GM21423 (cell line): Measurements from ENCODE around the gene NALCN.

Source experiments
- ATAC-seq: cut with Tn5 transposase; IDR thresholded peaks from one replicate; pipeline ENCODE4 v1.9.1; 2021; ENCODE audit warnings: mild to moderate bottlenecking, moderate library complexity; ENCODE audit not compliant: unreplicated experiment

NALCN gene

DNA sequence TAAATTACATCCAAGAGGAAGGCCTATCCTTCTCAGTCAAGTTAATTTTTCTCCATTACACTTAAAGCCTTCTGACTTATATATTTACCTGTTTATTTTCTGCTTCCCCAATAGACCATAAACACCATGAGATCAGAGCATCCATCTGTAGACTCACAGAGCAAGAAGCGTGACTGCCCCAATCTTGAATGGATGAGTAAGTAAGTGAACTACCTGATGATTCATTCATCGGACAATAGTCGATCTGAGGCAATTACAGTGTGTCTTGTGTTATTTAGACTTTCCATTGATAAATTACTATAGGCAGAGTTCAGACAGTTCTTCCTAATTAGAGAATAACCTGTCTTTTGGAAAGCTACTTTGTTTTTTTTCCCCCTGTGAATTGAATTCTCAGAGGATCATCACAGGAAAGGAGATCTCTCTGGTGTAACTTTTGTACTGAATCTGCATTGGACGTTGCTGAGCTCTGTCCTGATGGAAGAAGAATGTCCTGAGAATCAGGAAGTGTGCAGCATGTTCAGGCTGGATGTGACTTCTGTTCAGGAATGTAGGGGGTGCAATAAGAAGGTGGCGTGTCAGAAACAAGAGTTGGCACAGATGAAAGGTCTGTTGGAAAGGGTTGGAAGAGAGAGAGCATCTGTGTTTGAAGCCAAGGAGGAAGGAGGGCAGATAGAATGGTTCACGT, 367.0 kb downstream of the NALCN start:
- ATAC-seq = no peak

DNA sequence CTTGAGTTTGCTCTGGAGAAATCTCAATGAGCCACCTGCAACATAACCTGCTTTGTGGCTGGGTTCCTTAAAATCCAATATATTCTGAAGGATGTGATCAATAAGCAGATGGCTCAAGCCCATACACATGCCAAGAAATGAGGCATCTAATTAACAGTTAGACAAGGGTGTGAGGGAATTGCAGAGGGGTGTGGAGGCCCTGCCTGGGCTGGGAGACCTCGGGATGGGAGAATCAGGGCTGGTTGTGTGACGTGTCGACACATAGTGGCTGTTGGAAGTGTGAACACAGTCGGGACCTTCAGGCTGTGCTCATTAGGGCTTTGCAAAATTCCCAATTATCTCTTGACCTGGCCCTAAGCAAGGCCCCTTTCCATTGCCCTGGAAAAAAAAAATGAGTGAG, 379.8 kb downstream of the NALCN start:
- no peak for ATAC-seq

DNA sequence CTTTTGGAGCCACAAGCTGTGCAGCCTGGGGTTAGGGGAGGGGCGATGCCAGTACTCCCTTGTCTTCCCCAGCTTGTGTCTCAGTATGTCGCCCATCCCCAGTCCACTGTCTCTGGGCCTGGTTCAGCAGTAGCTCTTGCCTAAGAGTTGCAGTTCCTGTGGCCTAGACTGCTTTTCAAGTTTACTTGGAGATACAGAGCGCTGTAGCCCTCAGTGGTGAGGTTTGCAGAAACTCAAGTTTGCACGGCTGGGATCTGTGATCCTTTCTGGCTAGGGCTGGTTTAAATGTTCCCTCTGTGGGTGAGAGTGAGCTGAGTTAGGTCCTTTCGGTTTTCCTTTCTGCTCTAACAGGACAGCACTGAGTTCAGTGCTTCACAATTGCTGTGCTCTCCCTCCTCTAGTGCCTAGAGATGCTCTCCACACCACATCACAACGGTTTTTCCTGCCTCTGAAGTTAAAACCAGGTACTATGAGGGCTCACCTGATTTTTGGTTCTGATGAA, 381.1 kb downstream of the NALCN start:
- no peak for ATAC-seq

DNA sequence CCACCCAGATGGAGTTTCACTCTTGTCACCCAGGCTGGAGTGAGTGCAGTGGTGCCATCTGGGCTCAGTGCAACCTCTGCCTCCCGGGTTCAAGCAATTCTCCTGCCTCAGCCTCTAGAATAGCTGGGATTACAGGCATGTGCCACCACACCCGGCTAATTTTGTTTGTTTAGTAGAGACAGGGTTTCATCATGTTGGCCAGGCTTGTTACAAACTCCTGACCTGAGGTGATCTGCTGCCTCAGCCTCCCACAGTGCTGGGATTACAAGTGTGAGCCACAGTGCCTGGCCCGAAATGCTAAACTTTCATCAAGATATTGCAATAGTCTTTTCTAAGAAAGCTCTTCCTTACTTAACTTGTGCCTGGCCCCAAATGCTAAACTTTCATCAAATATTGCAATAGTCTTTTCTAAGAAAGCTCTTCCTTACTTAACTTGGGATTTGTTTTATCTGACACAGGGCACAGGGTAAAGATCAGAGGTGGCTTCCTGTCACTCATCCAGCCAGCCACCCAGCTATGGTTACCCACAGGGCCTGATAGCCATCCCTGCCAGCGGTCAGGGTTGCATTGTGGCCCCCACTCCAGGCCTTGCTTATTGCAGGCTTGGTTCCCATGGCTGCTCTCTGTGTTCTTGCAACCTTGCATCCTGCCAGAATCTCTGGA, 389.4 kb downstream of the NALCN start:
- ATAC-seq = no peak

DNA sequence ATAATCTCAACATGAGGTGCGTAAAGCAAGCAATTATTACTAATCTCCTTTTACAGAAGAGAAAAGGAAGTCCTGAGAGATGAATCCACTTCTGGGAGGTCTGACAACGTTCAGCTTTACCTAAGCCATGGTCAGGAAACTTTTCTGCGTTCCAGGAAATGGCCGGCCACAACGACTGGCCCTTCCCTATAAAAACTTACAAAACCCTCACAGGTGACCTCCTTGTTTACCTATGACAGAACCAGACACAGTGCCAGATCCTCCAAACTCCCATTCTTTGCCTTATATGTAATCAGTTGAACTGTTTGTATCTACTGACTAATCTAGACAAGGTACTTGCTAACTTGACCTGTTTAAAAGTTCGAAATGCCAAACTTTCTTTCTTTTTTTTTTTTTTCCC, 390.0 kb downstream of the NALCN start:
- ATAC-seq = no peak

DNA sequence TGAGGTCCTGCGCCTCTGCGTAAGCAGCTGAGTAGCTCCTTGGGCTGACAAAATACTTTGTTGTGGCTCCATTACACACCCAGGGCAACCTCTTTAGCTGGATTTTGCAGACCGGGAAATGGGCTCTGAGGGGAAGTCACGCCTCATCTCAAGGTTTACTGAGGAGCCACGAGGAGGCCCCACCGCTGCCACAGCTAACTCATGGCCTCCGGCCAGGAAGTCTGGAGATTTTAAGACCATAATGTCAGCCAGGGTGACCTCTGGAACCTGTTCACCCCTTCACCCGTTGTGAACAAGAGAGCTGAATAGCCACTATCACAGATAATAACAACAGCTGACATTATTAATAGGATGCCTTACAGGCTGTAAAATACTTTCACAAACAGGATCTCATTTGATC, 390.4 kb downstream of the NALCN start:
- no peak for ATAC-seq

DNA sequence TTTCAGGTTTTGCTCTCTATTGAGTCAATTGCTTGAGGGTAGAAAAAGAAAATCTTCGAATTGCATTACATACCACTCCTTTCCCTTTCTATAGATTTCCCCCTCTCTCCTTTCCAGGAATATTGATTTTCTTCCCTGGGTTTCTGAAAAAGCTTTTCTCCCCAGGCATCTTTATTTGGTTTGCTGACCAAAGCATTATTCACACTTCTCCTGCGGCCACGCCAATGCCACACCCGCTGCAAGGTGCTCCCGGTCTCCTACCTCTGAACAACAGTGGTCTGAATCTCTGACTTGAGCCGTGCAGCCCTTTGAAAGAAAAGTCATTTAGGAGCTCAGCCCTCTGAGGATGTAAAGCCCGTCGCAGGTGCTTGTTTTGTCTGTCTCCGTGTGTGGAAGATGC, 390.8 kb downstream of the NALCN start:
- ATAC-seq = no peak

DNA sequence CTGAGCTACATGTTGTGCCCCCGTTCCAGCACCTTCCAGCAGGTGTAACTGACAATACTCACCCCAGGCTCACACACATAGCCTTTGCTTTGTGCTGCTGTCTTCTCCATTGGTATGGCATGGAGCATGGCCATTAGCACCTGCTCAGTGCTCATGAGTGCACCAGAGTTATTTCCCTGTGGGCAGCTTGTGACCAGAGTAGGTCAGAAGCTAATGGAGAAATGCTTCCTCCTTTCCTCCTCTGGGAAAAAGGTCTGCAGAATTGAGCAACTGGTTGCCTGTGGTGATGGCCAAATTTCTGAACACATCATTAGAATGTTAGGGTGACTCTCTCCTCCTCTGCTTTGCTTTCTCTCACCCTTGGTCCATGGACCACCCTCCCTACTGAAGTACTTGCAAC, 397.2 kb downstream of the NALCN start:
- ATAC-seq = no peak

DNA sequence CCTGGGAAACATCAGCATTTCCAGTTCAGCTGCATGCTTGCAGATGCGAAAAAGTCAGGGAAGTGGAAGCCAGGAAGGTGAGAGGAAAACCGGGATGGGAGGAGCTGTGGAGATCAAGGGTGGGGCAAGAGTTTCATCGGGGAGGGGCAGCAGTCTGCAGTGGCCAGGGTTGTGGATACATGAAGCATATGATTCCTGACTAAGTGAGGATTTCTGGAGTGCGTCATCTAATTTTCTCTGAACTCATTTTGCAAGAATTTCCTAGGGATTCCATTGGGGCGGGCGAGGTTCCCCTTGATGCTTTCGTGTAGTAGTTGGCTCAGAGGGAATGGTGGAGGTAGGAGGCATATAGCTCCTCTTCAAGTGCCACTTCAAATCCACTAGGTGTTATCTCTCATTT, 397.6 kb downstream of the NALCN start:
- ATAC-seq = no peak

DNA sequence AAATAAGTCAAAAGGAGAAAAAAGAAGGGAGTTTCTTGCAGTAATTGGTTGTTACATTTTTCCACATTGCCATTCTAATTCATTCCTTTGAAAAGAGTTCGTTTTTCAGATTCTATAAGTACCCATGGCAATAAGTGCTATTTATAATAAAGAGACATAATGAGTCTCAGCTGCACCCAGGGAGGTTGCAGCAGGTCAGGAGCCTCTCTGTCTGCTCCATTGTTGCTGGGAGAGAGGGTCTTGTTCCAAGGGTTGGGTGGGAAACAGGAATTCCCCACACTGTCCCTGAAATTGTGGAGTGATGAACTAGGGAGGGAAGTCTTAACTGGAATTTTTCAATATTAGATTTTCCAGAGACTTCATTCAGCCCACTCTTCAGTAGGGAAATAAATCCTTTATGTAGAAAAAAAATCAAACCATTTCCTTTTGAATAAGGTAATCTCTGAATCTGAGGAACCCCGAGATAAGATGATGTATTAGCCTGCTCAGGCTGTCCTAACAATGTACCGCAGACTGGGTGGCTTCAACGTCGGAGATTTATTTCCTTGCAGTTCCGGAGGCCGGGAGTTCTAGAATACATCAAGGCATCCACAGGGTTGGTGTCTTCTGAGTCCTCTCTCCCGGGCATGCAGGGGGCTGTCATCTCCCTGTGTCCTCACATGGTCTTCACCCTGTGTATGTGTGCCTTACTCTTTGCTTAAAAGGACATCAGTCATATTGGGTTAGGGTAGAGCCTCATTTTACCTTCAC, 399.0 kb downstream of the NALCN start:
- no peak for ATAC-seq

DNA sequence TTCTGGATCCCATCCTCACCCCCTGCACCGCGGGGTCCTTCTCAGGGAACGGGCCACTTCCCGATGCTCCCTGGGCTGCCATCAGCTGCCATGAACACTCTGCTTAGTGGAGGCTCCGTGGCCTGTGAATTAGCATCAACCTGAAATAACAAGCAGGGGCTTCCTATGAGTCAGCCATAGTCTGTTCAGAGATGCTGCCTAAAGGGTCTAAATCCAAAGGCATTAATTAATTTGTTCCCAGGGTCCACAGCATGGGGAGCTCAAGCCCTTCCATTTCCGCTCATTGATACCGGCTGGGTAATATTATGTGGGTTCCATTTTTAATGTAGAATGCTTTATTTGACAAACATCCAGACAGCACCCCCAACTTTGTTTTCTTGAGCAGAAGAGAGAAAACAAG, 399.8 kb downstream of the NALCN start:
- no peak for ATAC-seq

DNA sequence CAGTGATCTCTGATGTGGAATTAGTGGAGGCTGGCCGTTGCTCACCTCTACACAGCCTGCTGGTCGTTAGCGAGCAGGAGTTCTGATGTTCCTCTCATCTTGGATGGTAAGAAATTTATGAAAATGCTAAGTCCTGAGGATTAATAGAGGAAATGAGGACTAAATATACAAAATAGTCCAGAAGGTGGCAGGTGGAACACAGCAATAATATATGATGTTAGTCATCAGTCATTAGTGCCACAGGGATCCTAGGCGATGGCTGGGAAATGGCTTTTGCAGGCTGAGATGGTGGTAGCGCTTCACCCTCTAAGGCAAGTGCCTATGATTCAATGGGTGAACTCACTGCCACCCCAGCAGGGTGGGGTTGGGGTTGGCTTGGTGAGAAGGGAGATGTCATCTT, 403.1 kb downstream of the NALCN start:
- ATAC-seq = no peak

DNA sequence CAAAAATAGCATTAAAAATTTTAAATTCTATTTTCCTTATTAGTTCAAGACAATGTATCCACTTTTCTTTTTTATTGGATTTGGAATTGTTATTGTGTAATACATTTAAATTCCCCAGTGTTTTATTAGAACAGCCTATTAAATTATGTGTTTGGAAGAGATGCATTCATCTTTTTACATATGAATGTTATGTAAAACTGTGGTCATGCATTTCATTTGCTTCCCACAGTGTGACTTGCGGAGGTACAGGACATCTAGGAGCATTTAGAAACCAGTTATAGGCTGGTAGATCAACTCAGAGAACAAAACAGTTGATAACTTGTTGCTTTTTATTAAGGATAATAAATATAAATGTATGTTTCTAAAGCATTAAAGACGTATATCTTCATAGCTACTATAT, 406.2 kb downstream of the NALCN start:
- no peak for ATAC-seq

DNA sequence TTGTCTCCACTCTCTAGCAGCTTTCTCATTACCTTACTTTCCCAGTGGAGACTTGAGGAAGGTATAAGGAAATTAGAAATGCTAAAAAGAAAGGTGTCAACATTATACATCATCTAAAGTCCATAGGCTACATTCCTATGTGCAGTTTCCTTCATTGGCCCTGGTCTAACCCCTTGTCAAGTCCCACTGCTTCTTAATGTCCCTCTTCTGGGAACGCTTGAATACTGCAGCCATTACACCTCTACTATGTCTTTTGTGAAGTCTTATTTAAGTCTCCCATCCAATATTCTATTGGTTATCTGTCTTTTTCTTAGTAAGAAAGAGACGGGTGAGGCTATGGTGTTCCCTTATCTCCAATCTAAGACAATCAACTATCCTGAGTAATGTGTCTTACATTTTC, 409.1 kb downstream of the NALCN start:
- ATAC-seq = no peak
